Epithelial cell of esophagus (primary cell): ENCODE measurements around the gene BTBD3.

Experiments
- DNase-seq: peaks from one replicate; pipeline ENCODE4 v3.0.0; 2010; ENCODE audit warnings: low read depth
- H3K4me3 ChIP-seq: 2 replicates; pipeline ENCODE4 v1.5.1; 2011; ENCODE audit warnings: mild to moderate bottlenecking, low read length, control low read depth
- CTCF ChIP-seq: IDR thresholded peaks from 2 replicates; pipeline ENCODE4 v1.5.1; 2011; ENCODE audit warnings: low read depth, mild to moderate bottlenecking, low read length, control low read depth, inconsistent platforms; ENCODE audit not compliant: insufficient read depth; ENCODE audit errors: missing control alignments

BTBD3 gene

GRCh38 chr20:11888648-11889047, 29.0 kb upstream of the BTBD3 start:
- no peak for TF ChIP-seq CTCF
- no peak overlapping the region for H3K4me3 ChIP-seq
- DNase-seq, result no peak

GRCh38 chr20:11890331-11891076, 27.2 kb upstream of the BTBD3 start:
- DNase-seq, result peak; percentile 90
- H3K4me3 ChIP-seq, result peak overlapping the region; percentile 72
- no peak for TF ChIP-seq CTCF

- H3K4me3 ChIP-seq, result peak overlapping the region; percentile 72
- TF ChIP-seq CTCF, result no peak
- peak; percentile 52 for DNase-seq
These were observed 26.5 kb upstream of the BTBD3 start for GRCh38 chr20:11891077-11891775.

- H3K4me3 ChIP-seq, result peak overlapping the region; percentile 72
These were observed 25.7 kb upstream of the BTBD3 start for GRCh38 chr20:11891776-11892545.

GRCh38 chr20:11894062-11894461, 23.6 kb upstream of the BTBD3 start:
- TF ChIP-seq CTCF, result no peak
- peak; percentile 74 for DNase-seq
- no peak overlapping the region for H3K4me3 ChIP-seq

More at GRCh38 chr20:11891776-11892545, 25.7 kb upstream of the BTBD3 start:
- peak; percentile 78 for DNase-seq
- TF ChIP-seq CTCF, result no peak

GRCh38 chr20:11895861-11896387, 21.8 kb upstream of the BTBD3 start:
- H3K4me3 ChIP-seq, result no peak overlapping the region
- no peak for TF ChIP-seq CTCF
- no peak for DNase-seq
